GM18867 (cell line): ENCODE data around the gene JOSD1.

Source experiments
- ATAC-seq: cut with Tn5 transposase; IDR thresholded peaks from one replicate; pipeline ENCODE4 v1.9.1; 2021; ENCODE audit warnings: mild to moderate bottlenecking, moderate library complexity; ENCODE audit not compliant: unreplicated experiment

Gene JOSD1

DNA sequence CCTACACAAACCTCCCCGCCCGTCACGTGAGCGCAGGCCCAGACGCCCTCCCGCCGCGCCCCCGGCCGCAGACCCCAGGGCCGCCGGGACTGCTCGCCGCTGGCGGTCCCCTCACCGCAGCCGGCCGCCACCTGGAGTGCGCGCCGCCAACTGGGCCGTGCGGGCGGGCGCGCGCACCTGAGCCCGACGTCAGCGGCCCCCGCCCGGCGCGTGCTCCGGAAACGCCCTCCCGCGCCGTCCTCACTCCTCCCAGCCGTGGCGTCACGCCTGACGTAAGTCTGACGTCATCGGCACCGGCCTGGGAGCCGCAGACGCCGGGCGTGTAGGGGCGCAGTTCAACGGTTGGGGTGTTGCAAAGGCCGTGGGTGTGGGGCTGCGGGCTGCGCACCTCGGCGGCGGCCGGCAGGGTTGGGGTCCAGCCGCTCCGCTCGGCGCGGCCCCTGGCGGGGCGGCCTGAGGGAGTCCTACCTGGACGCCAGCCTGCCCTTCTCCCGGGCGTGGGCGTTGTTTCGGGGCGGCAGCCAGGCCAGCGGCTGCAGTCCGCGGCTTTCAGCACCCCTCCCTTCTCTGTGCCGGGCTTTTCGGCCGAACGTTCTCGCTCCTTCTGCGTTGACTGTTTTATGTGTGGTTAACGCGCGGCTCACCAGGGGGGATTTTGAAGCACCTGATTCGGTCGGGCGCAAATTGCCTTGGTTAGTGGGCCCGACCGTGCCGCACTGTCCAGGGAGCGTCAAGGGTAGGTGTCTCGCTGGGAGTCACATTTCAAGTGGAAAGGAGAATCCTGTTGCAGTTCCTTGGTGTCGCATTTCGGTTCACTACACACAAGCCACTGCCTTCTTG is at the start of gene JOSD1:
Gene JOSD1 (minus strand): TSS at position 155 of the 840 bp plus-strand sequence. CDS start 956 bp downstream, outside the sequence.
- peak; percentile 44 for ATAC-seq

DNA sequence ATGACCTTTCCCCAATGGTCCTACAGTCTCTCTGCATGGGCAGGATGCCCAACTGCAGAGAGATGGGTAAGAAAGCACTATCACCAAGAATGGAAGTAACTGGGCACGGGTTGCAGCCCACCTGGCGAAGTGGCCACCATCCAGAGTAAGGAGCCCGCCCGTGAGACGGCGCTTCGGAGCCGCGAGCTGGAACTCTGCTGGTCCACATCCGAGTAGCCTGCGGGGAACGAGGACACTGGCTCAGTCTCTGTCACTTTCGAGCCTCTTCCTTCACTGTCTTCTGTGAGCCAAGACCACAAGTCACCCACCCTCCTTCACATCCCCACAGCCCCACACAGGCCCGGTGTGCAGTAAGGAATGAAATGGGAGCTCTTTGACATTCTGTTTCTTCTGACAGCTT is 49.4 kb upstream of the JOSD1 start:
- no peak for ATAC-seq

DNA sequence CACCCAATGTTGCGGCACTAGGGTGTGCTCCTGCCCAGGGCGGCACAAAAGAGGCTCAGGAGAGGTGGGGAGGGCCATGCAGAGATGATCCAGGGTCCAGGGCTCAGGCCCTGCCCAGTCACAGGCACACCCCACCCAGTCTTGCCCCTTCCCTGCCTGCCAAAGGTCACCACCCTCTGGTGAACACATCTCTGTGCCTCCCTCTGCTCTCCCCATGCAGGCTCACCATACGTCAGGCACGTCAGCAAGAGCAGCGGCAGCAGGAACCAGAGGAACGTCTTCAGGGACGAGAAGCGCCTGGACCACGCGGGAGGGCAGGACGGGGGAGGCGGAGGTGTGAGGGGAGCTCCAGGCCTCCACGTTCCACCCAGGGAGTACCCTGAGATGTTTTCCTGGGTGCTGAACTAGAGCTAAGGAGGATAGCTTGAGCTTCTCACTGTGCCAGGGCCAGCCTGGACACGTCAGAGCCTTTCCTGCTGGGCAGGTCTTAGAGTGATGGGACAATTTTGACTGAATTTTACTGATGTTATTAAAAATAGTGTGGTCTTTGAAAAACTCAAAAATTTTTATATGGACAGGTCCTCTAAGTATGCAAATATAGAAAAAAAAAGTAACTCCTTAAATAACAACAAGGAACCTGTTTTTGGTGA is 47.9 kb upstream of the JOSD1 start:
- no peak for ATAC-seq

DNA sequence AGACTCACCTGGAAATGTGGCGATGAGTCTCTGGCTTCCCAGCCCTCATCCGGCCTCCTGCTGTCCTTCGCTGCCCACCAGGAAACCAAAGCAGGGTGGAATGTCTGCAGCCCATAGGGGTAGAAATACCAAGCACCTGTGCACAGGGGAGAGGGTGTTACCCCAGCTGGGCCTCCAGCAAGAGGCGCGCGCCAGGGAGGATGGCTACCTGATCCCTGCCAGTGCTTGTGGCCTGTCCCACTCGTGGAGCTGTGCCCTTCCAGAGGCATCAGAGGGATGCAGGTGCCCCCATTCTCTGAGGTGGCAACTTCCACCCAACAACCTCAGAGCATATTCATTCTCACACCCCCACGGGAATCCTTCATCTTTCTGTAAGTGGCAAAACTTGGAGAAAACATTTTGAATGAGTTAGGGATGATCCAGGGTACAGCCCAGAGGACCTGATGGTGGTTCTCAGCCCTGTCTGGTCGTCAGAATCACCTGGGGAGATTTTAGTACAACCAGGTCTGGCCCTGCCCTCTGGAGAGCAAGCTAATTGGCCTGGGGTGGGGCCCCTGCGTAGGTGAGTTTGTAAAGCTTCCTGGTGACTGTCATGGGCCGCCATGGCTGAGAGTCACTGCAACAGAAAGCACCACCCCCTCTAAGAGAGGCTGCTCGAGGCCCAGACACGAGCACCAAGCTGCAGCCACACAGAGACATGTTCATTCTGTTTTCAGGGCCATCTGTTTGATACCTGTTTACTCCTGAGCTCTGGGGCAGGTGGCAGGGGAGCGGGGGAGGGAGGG is 45.1 kb upstream of the JOSD1 start:
- ATAC-seq: no peak

DNA sequence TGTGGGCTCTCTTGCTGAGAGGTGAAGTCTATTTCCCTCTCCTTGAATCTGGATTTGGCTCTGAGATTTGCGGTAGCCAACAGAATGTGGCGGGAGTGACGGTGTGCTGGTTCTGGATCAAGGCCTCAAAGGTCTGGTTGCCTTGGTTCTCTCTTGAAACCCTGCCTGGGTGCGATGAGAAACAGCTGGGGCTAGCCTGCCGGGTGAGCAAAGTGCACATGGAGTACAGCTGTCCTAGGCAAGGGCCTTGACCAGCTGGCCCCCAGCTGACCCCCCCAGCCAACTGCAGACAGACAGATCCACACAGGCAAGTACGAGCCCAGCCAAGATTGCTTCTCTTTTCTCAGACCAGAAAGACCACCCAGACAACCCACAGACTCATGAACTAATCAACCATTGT is 44.2 kb upstream of the JOSD1 start:
- no peak for ATAC-seq

DNA sequence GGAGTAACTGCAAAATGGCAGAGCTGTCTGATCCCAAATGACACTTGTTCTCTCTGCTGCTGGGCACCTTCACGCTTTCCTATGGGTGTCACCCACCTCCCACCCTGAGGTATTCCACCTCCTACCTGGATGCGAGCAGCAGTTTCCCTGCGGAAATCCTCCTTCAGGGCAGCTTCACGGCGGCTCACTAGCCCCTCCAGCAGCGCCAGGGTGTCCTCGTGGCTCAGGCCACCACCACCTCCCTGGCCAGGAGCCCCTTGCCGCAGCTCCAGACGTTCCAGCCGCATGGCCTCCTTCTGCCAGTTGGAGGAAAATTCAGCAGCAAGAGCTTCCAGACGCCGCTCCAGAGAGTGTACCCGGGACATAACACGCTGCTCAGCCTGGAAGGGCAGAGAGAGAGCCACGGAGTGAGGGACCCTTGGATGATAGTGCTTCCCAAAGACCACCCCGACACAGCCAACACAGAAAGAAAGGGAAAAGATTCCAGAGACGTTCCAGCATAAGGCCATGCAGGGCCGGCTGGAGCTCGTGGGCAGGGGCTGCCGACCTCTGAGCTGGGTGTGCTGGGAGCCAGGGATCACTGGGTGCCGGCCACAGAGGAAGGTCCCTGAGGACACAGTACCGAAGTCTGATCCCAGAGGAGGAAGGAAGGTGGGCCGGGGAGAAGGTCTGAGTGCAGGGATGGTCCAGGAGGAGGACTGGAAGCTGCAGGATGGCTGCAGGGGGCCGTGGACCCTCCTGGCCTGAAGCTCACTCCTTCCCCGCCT is 41.6 kb upstream of the JOSD1 start:
- no peak for ATAC-seq

DNA sequence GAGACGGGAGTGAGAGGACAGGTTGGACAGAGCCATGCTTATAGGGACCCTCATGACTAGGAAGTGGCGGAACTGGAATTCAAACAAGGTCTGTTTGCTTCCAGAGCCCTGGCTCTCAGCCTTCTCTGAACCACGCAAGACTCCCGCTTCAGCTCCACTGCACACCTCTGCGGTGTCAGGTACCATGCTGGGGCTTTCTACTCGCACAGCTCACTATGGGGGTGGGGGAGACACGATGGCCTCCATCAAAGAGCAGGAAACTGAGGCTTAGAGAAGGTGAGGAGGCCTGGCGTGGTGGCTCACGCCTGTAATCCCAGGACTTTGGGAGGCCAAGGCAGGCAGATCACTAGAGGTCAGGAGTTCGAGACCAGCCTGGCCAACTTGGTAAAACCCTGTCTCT is 40.8 kb upstream of the JOSD1 start:
- no peak for ATAC-seq

DNA sequence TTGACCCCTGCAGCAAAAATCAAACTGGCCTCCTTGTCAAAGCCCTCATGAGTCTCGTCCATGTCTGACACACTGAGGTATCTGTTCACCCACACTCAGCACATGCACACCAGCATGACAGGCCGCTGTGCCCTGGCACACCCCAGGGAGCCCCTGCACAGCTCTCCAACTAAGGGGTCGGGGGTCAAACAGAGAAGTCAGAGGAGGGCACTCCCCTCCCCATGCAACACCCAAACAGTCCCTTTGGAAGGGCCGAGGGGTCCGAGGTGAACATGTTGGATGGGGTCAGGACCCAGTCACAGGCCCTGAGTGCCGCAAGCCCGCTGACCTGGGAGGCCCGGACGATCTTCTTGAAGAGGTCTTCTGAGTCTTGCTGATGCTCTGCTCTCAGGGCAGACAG is 40.4 kb upstream of the JOSD1 start:
- no peak for ATAC-seq

DNA sequence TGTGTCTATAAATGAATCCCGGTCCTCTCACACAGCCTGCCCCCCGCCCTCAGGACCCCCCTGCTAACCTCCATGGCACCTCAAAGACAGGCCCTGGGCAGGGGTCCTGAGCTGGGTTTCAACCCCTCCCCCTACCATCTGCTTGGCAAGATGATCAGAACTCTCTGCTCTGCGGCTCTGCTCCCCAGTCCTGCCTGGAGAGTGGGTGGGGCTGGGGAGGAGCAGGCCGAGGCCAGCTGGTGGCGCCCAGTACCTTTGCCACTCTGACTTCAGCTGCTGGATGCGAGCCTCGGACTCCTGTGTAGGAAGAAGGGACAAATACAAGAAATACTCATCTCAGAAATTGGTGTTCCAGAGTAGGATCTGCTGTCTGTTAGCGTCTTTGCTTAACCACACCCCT is 40.0 kb upstream of the JOSD1 start:
- no peak for ATAC-seq

DNA sequence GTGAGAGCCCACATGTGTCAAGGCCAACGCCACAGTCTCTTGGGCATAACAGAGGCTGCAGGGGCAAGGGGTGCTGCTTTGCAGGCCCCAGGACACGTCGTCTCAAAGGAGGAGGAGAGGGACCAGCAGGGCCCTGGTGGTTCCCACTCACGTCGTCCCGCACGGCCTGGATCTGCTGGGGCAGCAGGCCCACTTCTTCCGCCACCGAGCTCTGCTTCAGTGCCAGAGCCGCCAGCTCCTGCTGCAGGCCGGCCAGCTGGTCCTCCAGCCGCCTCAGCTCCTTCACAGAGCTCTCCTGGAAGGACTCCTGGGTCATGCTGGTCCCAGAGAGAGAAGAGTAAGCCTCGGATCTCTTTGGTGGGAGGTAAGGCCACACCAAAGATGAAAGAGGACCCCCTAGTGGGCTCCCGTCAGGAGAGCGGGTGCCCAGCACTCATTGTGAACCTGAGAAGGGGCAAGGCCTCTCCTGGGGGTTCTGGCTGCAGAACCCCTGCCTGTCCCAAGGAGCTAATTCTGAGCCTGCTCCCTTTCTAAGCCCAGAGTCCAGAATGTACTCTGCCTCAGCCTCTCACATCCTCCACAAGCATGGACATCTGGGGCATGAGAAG is 39.5 kb upstream of the JOSD1 start:
- ATAC-seq: no peak

DNA sequence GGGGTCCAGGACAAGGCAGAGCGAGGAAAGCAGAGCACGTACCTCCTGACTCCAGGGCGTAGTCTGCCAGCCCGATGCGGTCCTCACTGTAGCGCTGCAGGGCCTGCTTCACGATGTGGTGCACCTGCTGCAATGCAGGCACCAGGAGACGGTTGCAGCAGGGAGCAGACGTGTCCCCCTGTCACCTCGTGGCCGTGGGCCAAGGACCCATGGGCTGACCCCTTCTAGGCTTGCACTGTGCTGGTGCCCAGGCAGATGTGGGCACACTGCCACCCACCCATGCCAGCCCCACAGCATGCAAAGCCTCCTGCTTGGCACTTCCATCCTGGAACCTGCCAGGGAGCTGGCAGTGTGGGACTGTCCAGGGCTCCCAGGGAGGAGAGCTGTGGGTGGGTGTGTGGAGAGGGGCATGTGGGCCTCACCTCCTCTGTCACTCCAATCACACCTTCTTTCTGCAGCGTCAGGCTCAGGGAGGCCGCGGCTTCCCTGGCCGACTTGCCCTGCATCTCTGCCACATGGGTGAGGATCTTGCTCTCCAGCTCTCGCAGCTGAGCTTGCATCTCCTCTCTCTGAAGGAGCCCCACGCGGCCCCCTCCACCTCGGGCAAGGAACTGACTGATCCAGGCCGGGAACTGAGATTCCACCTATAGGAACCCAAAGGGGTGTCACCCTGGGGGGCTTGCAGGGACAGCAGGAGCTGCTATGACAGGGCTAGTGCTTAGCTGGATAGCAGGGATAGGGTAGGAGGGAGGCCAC is 38.7 kb upstream of the JOSD1 start:
- ATAC-seq: no peak

DNA sequence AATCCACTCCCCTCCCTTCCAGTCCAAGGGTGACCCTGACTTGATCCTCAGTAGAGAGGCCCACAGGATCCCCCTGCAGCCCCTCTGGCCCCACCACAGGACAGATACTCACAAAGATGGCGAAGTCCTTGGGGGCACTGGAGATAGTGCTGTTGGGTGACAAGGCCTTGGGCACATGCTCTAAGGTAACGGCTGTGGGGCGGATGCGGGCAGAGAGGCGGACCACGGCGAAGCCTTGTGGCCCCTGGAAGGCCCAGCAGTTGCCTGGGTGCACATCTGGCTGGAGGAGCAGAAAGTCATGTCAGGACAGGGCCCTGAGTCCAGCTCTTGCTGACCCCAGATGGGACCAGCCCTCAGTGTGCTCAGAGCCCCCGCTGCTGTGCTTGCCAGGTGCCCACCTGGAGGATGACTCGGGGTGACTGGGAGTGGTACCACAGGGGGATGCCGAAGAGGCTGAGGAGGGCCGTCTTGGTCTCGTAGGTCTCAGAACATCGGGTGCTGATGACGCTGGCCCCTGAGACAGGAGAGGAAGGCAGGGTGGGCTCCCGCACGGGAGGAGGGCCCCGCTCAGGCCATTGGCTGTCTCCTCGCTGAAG is 37.8 kb upstream of the JOSD1 start:
- no peak for ATAC-seq

DNA sequence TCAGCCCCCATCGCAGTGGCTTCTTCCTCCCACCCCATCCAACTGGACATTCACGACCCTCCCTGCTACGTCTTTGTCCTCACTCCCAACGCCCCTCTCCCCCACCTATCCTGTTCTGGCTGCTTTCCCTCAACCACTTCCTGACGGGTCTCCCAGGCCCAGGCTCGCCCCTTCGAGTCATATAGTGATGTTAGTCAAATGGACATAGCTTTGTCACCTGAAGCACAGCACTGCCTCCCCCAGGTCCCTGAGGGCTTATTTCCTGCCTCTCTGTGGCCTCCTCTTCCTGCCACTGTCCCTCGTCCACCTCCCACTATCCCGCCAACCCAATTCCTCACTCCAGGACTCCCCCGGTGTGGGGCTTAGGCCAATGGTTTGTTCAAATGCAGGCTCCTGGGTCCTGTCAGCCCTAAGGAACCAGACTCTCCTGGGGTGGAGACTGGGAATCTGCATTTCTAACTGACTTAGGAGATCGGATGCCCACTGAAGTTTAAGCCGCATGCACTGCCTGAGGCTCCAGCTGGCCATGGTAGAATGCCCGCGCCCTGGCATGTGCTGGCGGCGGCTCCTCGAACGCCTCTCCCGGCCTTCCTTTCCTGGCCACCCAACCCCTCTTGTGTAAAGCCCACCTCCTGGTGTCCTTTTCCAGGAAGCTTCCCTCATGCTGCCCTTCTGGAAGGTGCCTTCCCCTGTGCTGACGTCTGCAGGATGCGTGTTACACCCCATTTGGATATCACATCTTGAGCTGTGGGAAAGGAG is 36.7 kb upstream of the JOSD1 start:
- no peak for ATAC-seq

DNA sequence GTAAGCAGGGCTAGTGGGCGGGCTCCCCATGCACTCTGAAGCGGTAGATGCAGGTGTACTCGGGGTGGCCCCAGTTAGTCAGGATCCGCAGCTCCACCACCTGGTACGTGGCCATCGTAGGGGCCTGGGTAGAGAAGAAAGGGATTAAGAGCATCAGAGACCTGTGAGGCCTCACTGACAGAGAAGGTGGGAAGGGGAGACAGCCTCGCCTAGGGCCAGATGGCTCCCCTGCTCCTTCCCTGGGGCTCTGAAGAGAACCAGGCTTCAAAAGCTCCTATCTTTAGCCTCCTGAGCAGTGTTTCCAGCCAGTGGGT is 35.5 kb upstream of the JOSD1 start:
- no peak for ATAC-seq

DNA sequence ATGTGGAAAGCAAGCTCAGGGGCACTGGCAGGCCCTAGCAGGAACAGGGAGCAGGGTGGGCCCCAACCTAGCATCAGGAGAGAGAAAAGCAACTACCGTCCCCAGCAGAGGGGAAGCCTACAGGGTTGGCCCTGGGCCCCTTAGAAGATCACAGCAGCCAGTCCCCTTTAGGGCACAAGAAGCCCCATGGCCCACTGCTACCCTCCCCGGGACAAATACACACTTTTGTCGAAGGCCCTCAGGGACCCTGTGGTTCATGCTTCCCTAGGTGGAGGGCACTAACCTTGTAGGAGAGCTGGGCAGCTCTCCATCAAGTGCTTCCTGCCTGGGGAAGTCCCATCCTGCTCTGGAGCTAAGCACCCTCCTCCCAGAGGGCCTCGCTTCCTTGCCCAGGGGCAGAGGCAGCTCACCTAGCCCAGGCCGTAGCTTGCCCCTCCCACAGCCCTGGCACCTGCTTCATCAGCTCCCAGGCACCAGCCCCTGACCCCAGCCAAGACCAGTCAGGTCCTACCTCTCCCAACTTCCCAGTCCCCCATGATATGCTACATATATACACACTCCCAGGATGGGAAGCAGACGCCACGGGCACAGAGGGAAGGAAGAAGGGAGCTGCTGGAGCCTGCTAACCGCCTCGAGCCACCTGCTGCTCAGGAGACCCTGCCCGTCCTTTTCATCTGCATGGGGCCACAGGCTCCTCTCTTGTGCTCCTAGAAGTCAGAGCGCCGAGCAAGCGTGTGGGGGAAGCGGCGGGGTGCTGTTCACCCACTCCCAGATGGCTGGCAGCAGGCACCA is 34.9 kb upstream of the JOSD1 start:
- no peak for ATAC-seq

DNA sequence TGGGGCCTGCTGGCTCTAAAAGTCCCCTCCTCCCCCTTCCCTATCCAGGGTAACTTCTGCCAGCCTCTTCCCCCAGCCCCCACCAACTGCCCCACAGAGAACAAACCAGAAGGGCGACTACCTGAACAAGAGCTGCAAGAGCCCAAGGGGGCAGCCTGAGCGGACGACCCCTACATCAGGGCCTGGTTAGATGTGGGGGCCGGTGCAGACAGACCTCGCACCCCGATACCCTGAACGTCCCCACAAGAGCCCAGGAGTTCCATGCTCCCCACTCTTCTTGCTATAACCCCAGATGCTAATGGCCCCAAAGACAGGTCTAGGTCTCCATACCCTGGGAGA is 34.4 kb upstream of the JOSD1 start:
- no peak for ATAC-seq

DNA sequence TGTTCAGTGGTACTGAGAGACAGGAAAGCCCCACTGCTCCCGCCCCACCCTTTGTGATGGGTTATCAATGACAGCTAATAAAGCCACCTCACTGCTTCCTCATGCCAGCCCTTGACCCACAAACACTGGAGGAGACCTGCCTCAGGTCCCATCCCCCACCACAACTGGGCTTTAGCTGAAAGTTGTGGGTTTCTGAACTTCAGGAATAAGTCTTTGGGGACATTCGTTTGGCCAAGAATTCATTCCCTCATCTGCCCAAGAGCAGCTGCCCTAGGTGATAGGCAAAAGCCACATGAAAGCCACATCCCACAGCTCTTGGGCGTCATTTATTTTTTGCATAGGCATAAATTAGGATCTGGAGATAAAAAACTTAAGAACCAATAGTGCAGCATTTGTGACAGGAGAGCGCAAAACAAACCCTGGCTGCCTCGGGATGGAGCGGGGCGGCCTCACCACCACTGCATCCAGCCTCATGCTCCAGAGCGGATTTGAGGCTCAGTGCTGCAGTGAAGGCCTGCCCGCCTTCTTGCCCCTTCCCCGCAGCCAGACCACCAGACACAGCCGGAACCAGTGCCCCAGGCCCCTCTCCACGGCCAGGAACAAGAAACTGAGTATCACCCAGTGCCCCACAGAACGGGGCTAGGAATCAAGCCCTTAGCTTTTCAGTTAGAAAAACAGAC is 33.8 kb upstream of the JOSD1 start:
- no peak for ATAC-seq
